ENCODE results near the gene NIM1K.
"Not testable (repeated sequence)": the region's sequence is repeated elsewhere in the genome, so short reads cannot be mapped to it uniquely, and the experiment has no call there.

The NIM1K gene

GRCh38 chr5:43256261-43256966, 64.4 kb downstream of the NIM1K start:
- TF ChIP-seq, protein P1, sequence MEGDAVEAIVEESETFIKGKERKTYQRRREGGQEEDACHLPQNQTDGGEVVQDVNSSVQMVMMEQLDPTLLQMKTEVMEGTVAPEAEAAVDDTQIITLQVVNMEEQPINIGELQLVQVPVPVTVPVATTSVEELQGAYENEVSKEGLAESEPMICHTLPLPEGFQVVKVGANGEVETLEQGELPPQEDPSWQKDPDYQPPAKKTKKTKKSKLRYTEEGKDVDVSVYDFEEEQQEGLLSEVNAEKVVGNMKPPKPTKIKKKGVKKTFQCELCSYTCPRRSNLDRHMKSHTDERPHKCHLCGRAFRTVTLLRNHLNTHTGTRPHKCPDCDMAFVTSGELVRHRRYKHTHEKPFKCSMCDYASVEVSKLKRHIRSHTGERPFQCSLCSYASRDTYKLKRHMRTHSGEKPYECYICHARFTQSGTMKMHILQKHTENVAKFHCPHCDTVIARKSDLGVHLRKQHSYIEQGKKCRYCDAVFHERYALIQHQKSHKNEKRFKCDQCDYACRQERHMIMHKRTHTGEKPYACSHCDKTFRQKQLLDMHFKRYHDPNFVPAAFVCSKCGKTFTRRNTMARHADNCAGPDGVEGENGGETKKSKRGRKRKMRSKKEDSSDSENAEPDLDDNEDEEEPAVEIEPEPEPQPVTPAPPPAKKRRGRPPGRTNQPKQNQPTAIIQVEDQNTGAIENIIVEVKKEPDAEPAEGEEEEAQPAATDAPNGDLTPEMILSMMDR (IDR thresholded peaks at IDR 0.05; ENCODE audit: low read depth, low read length) = no peak
- no peak for DNase-seq (ENCODE audit: low read depth, low spot score)
- H3K4me3 ChIP-seq (ENCODE audit: low read depth, low read length) = no peak overlapping the region
- in situ Hi-C loops (cut with HindIII; ENCODE audit: low sequenced_read_pairs) = no loop called here

DNA sequence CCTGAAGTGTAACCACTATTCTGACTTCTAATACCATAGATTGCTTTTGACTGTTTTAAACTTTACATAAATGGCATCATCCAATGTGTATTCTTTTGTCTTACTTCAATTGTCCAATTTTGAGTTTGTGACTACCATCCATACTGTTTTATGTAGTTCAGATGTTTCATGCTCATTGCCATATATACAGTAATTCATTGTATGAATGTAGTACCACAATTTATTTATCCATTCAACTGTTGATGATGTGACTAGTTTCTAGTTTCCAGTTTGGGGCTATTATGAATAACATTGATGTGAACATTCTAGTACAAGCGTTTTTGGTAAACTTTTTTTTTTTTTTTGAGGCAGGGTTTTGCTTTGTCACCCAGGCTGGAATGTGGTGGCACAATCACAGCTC, 66.1 kb downstream of the NIM1K start:
- no peak for DNase-seq (ENCODE audit: low read depth, low spot score)
- in situ Hi-C loops (cut with HindIII; ENCODE audit: low sequenced_read_pairs) = no loop called here
- TF ChIP-seq, protein P1 (IDR thresholded peaks at IDR 0.05; ENCODE audit: low read depth, low read length) = no peak
- no peak overlapping the region for H3K4me3 ChIP-seq (ENCODE audit: low read depth, low read length)

DNA sequence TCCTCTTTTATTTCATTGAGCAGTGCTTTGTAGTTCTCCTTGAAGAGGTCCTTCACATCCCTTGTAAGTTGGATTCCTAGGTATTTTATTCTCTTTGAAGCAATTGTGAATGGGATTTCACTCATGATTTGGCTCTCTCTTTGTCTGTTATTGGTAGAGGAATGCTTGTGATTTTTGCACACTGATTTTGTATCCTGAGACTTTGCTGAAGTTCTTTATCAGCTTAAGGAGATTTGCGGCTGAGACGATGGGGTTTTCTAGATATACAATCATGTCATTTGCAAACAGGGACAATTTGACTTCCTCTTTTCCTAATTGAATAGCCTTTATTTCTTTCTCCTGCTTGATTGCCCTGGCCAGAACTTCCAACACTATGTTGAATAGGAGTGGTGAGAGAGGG, 70.2 kb downstream of the NIM1K start:
- in situ Hi-C loops (cut with HindIII; ENCODE audit: low sequenced_read_pairs); DNase-seq (ENCODE audit: low read depth, low spot score); H3K4me3 ChIP-seq (ENCODE audit: low read depth, low read length): not testable (repeated sequence)

DNA sequence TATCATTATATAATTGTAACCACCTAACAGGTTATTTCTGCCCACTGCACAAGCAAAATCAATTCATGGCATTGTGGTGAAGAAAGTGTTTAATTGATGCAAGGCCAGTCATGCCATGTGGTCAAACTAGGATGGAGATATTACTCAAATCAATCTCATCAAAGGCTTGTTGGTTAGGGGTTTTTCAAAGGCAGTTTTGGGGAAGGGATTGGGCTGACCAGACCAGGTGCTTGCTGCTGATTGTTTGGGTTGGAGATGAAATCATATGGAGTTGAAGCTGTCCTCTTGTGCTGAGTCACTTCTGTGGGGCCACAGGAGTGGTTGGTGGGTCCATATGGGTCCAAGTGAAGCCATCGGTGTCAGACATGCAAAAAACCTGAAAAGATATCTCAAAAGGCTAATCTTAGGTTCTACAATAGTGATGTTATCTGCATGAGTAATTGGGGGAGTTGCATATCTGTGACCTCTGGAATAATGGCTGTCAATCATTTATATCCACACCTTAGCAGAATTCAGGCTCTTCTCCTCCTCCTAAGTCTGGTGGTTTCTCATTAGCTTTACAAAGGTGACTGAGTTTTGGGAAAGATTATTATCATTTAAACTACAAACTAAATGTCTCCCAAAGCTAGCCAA, 76.3 kb downstream of the NIM1K start:
- TF ChIP-seq, protein P1 (IDR thresholded peaks at IDR 0.05; ENCODE audit: low read depth, low read length) = no peak
- DNase-seq (ENCODE audit: low read depth, low spot score) = no peak
- in situ Hi-C loops (cut with HindIII; ENCODE audit: low sequenced_read_pairs) = no loop called here
- H3K4me3 ChIP-seq (ENCODE audit: low read depth, low read length) = no peak overlapping the region

DNA sequence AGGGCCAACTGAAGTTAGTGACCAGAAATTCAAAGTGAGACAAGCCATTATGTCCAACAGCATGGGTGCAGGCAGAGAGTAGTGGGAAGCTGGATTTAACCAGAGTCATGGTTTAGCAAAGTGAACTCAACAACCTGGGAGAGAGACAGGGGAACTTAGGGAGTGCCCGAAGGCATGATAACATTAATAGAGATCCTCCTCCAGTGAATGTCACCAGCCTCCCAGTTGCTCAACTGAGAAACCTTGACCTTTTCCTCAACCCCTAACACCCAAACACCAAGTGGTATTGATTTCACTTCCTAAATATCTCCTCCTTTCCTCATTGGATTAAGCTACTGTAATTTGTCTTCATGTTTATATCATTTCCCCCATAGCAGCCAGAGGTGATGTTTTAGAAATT, 78.6 kb downstream of the NIM1K start:
- in situ Hi-C loops (cut with HindIII; ENCODE audit: low sequenced_read_pairs) = no loop called here
- DNase-seq (ENCODE audit: low read depth, low spot score) = no peak

DNA sequence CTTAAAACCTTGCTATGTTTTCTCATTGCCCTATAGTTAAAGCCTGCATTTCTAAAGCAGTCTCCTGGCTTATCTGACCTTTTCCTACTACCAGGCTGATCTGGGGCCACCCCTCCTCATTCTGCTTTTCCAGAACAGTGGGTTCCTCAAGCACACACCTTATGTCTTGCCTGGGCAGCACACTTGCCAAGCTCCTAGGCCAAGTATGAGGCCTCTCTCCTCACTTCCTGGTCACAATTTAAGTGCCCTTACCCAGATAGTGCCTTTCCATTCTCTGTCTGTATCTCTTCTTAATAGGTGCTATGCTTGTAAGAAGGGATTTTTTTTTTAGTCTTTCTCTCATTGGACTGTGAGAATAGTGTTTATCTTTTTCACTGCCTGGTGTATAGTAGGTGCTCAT, 81.5 kb downstream of the NIM1K start:
- no peak overlapping the region for H3K4me3 ChIP-seq (ENCODE audit: low read depth, low read length)
- TF ChIP-seq, protein P1 (IDR thresholded peaks at IDR 0.05; ENCODE audit: low read depth, low read length) = no peak
- in situ Hi-C loops (cut with HindIII; ENCODE audit: low sequenced_read_pairs) = no loop called here
- no peak for DNase-seq (ENCODE audit: low read depth, low spot score)

More for the DNA sequence above, 78.6 kb downstream of the NIM1K start:
- H3K4me3 ChIP-seq (ENCODE audit: low read depth, low read length) = no peak overlapping the region
- TF ChIP-seq, protein P1 (IDR thresholded peaks at IDR 0.05; ENCODE audit: low read depth, low read length) = no peak

- in situ Hi-C loops (cut with HindIII; ENCODE audit: low sequenced_read_pairs) = no loop called here
- TF ChIP-seq, protein P1 (IDR thresholded peaks at IDR 0.05; ENCODE audit: low read depth, low read length) = no peak
- H3K4me3 ChIP-seq (ENCODE audit: low read depth, low read length) = no peak overlapping the region
- no peak for DNase-seq (ENCODE audit: low read depth, low spot score)
Measured at GRCh38 chr5:43274435-43275114, 82.5 kb downstream of the NIM1K start.
